B cell (primary cell): ENCODE data around the gene HNRNPH1. TPM values are rescaled to one million over a fixed set of nuclear protein-coding genes. Genes with fewer than 3 reads are reported as not detected.

ENCODE experiments used
- ATAC-seq: fragments of 200-7000 bp; cut with Tn5 transposase; one replicate; pipeline ENCODE4 v1.10.0; 2021; ENCODE audit warnings: low read depth, mild to moderate bottlenecking, moderate number of reproducible peaks, moderate library complexity
- CTCF ChIA-PET: fragments of 350-600 bp; sonication (Branson Sonifier 250); formaldehyde crosslinking; loops from one replicate; lab custom pipeline; 2021; ENCODE audit warnings: antibody characterized with exemption, inconsistent platforms; lab: Charles Lee
- POLR2A ChIA-PET: fragments of 350-600 bp; sonication (Branson Sonifier 250); formaldehyde crosslinking; loops from one replicate; lab custom pipeline; 2021; ENCODE audit warnings: antibody characterized with exemption; lab: Charles Lee
- DNase-seq: peaks from one replicate; pipeline ENCODE4 v3.0.0; 2013
- H2AFZ ChIP-seq: 2 replicates; pipeline ENCODE4 v1.6.1; 2012; ENCODE audit warnings: mild to moderate bottlenecking, low read depth, low read length; ENCODE audit not compliant: insufficient read depth, poor library complexity, severe bottlenecking
- H3K27ac ChIP-seq, 2 donors: 1 replicate in 1 of 2; 2 replicates in 1 of 2; pipeline ENCODE4 v1.5.1; 2012 to 2013; ENCODE audit warnings: low read length in 2 of 2, mild to moderate bottlenecking in 2 of 2, moderate library complexity in 1 of 2
- H3K27me3 ChIP-seq, 4 experiments: fragments of 200-600 bp in 1 of 4; sonication (generic) in 1 of 4; replicated peaks in 1 of 4; 1 replicate in 2 of 4; 2 replicates in 2 of 4; pipeline versions ENCODE4 v1.6.1 to v1.7.0; 2013 to 2016; ENCODE audit warnings: low read length in 3 of 4, mild to moderate bottlenecking in 2 of 4, mixed read lengths in 1 of 4, moderate library complexity in 1 of 4; ENCODE audit not compliant: insufficient read depth in 4 of 4, control insufficient read depth in 3 of 4; ENCODE audit errors: control extremely low read depth in 1 of 4
- H3K36me3 ChIP-seq, 2 experiments: replicated peaks in 1 of 2; 1 replicate in 1 of 2; 2 replicates in 1 of 2; pipeline versions ENCODE4 v1.6.1 to v1.7.1; 2013; ENCODE audit warnings: low read length in 1 of 2; ENCODE audit not compliant: insufficient read depth in 2 of 2, control insufficient read depth in 1 of 2; ENCODE audit errors: control extremely low read depth in 1 of 2, extremely low read depth in 1 of 2
- H3K4me1 ChIP-seq, 2 donors: fragments of 200-600 bp in 1 of 2; sonication (generic) in 1 of 2; 1 replicate in 1 of 2; 2 replicates in 1 of 2; pipeline versions ENCODE4 v1.5.1 to v1.6.1; 2013 to 2017; ENCODE audit warnings: low read length in 2 of 2; ENCODE audit not compliant: control insufficient read depth in 2 of 2, insufficient read depth in 2 of 2
- H3K4me2 ChIP-seq: replicated peaks from 2 replicates; pipeline ENCODE3; 2012; ENCODE audit warnings: mild to moderate bottlenecking, low read depth, low read length; ENCODE audit not compliant: poor library complexity, severe bottlenecking
- H3K4me3 ChIP-seq, 5 experiments: fragments of 200-600 bp in 1 of 5; sonication (generic) in 1 of 5; 1 replicate in 3 of 5; 2 replicates in 2 of 5; pipeline versions ENCODE4 v1.5.1 to v1.7.0; 2011 to 2016; ENCODE audit warnings: low read length in 4 of 5, mild to moderate bottlenecking in 4 of 5, low read depth in 2 of 5, control low read depth in 1 of 5, moderate library complexity in 1 of 5; ENCODE audit not compliant: insufficient read depth in 1 of 5; ENCODE audit errors: control extremely low read depth in 1 of 5, extremely low read depth in 1 of 5
- H3K79me2 ChIP-seq: fragments of 200-600 bp; sonication (generic); one replicate; pipeline ENCODE4 v1.6.0; 2016; ENCODE audit warnings: low read length; ENCODE audit not compliant: control insufficient read depth, insufficient read depth
- H3K9ac ChIP-seq: fragments of 200-600 bp; sonication (generic); 2 replicates; pipeline ENCODE4 v1.6.1; 2017; ENCODE audit warnings: mild to moderate bottlenecking, low read length, moderate library complexity
- H3K9me3 ChIP-seq, 3 donors: one replicate each; pipeline versions ENCODE4 v1.6.1 to v1.7.1; 2013; ENCODE audit warnings: low read length in 2 of 3; ENCODE audit not compliant: control insufficient read depth in 2 of 3, insufficient read depth in 1 of 3; ENCODE audit errors: control extremely low read depth in 1 of 3
- H4K20me1 ChIP-seq: 2 replicates; pipeline ENCODE4 v1.6.0; 2012; ENCODE audit warnings: mild to moderate bottlenecking, low read length; ENCODE audit not compliant: insufficient read depth, control insufficient read depth, poor library complexity, severe bottlenecking
- H3K27ac Mint-ChIP-seq: one replicate; pipeline ENCODE4 v1.8.0; 2021; ENCODE audit warnings: mixed read lengths
- H3K27me3 Mint-ChIP-seq: one replicate; pipeline ENCODE4 v1.8.0; 2021; ENCODE audit warnings: mixed read lengths
- H3K4me1 Mint-ChIP-seq: one replicate; pipeline ENCODE4 v1.8.0; 2021; ENCODE audit warnings: mixed read lengths
- H3K4me3 Mint-ChIP-seq: one replicate; pipeline ENCODE4 v1.8.0; 2021; ENCODE audit warnings: mixed read lengths
- H3K9me3 Mint-ChIP-seq: one replicate; pipeline ENCODE4 v1.8.0; 2022; ENCODE audit warnings: mixed read lengths; ENCODE audit not compliant: insufficient read depth
- CTCF ChIP-seq: fragments of 200-600 bp; IDR thresholded peaks from one replicate; pipeline ENCODE4 v1.8.0; 2022; ENCODE audit warnings: antibody characterized with exemption, mild to moderate bottlenecking
- EZH2 ChIP-seq: IDR thresholded peaks from 2 replicates; pipeline ENCODE4 v1.6.1; 2012; ENCODE audit warnings: borderline replicate concordance, low read depth, mild to moderate bottlenecking, moderate library complexity, low read length; ENCODE audit not compliant: insufficient read depth, poor library complexity, severe bottlenecking
- WGBS: methylation state at CpG from one replicate; pipeline ENCODE4 v1.1.5; 2013; ENCODE audit warnings: missing lambda C conversion rate; ENCODE audit not compliant: insufficient coverage; 5-methylcytosine and 5-hydroxymethylcytosine counted together
- intact Hi-C: fragments of 100-400 bp; cut with micrococcal nuclease; formaldehyde crosslinking; loops from one replicate; pipeline ENCODE4 v1.10.0; 2022
- polyA plus RNA-seq: library from polyadenylated mRNA; depleted of rRNA; stranded (reverse); fragments of >200 nt; gene quantifications from 2 replicates; pipeline ENCODE4 v1.2.3, GENCODE V29; 2012
- total RNA-seq, 2 donors: library from RNA; stranded (reverse); fragments of 120-200 nt in 1 of 2; gene quantifications; 1 replicate in 1 of 2; 2 replicates in 1 of 2; pipeline versions ENCODE4 v1.2.3 to v1.2.4, GENCODE V29; 2013 to 2022

The HNRNPH1 gene
- total and polyA plus RNA-seq, 2 donors (not counting 1 experiment from before 2014, with no cell fraction given), result 471 to 1,412 TPM

DNA sequence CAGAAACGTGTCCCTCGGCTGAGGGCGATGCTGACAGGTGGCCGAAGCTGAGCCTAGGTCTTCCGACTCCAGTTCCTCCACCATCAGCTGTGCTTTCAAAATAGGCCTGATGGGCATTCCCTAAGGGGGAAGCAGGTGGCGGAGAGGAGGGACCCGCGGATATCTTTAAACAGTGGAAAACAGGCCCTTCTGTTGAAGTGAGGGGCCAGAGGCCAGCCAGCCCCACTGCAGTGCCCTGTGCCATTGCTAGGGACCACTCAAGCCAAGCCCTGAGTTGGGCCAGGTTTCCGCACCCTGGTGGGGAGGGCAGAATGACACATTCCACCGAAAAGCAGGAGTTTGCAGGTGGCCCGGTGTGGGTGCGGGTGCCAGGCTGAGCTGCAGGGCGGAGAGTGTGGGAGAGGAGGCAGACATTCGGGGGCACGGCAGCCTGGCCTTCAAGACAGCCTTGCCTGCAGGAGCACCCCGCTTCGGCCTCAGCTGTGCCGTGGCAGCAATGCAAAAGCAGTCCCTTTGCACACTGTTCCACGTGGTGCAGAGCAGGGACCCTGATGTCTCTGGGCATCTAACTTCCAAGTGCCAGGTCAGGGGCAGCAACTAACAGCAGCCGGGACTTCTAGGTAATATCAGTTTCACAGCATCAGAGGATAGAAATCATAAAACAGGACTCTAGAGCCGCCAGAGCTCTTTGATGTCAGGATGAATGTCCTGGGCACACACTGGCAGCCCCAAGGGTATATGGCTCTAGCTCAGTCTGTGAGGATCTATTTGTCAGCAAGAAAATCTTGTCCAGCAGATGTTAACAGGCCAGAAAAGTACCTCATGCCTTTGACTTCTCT, 17.2 kb downstream of the HNRNPH1 start:
- TF ChIP-seq CTCF, result no peak
- TF ChIP-seq EZH2, result no peak
- H3K9ac ChIP-seq, result no peak overlapping the region
- H3K4me2 ChIP-seq, result no peak overlapping the region
- no peak overlapping the region for H2AFZ ChIP-seq
- ATAC-seq (no peak), DNase-seq (no peak)
- peaks cover 2 to 62% of the 10 kb centered on the region in 2 experiments for H3K36me3 ChIP-seq
- no peaks in the 10 kb centered on the region for H3K9me3 ChIP-seq
- no peak overlapping the region for H3K27ac Mint-ChIP-seq
- peaks cover 17% of the 10 kb centered on the region for H4K20me1 ChIP-seq
- CTCF ChIA-PET, result no interaction called here
- intact Hi-C loops, result no loop called here
- POLR2A ChIA-PET, result no interaction called here
- H3K4me3 ChIP-seq, result no peak overlapping the region
- 96% methylated on average over 19 of the region's 21 CpGs for WGBS
- no peaks in the 10 kb centered on the region for H3K4me1 Mint-ChIP-seq
- no peaks in the 10 kb centered on the region for H3K27me3 Mint-ChIP-seq
- H3K4me1 ChIP-seq, result no peaks in the 10 kb centered on the region
- H3K27ac ChIP-seq, result no peak overlapping the region
- H3K79me2 ChIP-seq, result no peaks in the 10 kb centered on the region
- H3K9me3 Mint-ChIP-seq, result no peaks in the 10 kb centered on the region
- no peak overlapping the region for H3K4me3 Mint-ChIP-seq
- no peaks in the 10 kb centered on the region for H3K27me3 ChIP-seq
